Activated gamma-delta T cell treated with Interleukin-2 at 50 U/mL for 16 hours (primary cell): ENCODE results near the gene MNT.

ENCODE experiments used
- DNase-seq: peaks from one replicate; pipeline ENCODE4 v3.0.0-alpha.2; 2020

MNT gene

GRCh38 chr17:2361010-2361760, 39.7 kb downstream of the MNT start:
- no peak for DNase-seq

DNA sequence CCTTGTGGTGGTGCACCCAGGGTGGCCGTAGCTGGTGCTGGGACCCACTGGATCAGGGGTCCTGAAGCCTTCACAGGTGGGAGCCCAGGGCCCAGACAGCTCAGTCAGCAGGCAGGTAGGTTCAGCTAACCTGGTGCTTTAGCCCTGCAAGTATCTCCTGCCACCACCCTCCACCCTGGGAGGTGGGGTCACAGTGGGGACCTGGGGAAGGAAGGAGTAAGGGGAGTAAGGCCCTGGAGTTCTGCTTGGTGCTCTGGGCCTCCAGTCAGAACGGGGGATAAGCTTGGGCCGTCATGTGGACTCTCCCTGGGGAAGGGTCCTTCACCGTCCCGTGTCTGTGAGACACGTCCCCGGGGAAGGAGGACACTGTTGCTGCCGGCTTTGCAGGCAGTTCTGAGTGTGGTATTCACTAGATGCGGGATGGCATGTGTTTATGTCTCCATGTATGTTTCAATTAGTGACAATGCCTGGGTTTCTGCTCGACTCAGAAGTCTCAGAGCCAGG, 42.9 kb downstream of the MNT start:
- no peak for DNase-seq

GRCh38 chr17:2357237-2357636, 43.6 kb downstream of the MNT start:
- DNase-seq = no peak

- DNase-seq = no peak
Observed at GRCh38 chr17:2354311-2354710, 46.5 kb downstream of the MNT start.

DNA sequence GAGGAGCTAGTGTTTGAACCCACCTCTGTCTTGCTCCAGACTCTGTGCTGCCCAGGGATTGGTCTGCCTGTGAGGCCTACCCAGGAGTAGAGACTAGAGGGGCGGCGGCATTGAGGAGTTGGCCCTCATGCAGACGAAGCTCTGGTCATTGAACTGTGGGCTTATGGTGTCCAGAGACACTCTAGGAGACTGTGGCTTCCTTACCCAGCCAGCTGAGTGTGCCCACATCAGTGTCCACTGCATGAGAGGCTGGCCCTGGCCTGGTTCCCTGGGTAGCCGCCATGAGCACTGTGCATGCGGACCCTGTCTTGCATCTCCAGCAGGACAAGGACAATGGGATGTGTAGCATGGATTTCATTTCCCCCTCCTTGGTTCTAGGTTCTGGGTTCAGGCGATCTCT, 49.6 kb downstream of the MNT start:
- DNase-seq = no peak

DNA sequence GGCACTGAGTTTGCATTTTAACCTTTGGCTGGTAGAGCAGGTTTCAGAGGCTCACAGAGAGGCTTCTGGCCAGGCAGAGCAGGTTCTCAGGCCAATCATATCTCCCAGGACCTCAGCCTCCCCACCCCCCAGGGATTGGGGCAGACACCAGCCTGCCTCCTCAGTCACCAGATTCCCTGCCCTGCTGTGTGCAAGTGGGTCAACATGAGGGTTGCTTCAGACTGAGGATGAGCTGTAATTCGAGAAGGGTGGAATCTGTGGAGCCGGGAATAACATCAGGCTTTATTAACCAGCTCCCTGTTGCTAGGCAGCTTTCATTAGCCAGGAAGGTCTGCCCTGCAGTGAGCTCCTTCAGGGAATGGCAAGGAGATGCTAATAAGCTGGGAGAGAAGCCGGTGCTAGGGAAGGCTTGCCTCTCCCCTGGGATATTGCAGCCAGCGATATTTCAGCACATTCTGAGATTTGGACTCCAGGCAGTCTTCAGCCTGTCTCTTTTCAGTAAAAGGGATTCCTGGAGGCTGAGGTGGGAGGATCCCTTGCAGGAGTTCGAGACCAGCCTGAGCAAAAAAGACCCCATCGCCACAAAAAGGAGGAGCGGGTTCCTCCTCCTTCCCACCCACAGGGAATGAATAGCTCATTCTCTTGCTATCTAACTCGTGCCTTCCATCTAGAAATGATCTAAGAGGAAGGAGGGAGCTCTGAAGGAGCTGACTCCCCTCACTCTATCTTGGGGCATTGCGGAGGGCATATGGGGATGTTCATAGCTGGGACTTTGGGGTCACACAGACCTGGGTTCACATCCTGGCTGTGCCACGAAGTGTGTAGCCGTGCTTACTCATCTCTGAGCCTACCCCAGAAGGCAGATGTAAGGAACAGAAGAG, 52.8 kb downstream of the MNT start:
- no peak for DNase-seq

DNA sequence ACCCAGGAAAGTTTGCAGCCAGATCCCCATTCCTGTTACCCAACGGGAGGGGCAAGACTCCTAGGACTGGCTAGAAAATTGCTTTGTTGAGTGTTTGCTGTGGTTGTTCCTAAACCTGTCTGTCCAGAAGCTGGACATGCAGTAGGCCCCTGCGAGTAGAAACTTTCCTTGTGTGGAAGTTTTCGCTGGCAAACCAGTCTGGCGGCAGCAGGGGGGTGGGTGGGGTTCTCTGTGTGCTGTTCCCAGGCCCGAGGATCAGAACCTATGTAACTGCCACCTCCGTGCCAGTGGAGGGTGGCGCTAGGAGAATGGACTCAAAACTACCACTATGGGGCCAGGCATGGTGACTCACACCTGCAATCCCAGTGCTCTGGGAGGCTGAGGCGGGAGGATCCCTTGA, 54.4 kb downstream of the MNT start:
- no peak for DNase-seq

DNA sequence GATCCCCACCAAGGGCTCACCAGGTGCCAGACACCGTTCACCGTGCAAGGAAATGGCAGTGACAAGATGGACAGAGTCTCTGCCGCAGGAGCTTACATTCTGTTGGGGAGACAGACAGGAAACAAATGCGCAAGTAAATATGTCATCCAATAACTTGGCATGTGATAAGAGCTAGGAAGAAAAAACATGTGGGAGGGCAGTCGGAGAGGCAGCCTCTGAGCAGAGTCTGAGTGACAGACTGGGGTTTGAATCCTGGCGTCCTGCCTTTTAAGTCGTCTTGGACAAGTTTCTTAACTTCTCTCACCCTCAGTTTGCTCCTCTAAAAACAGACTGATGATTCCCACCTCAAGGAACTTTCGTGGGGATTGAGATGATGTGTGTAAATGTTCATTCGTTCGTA, 56.3 kb downstream of the MNT start:
- no peak for DNase-seq

GRCh38 chr17:2343421-2343820, 57.4 kb downstream of the MNT start:
- DNase-seq = no peak

DNA sequence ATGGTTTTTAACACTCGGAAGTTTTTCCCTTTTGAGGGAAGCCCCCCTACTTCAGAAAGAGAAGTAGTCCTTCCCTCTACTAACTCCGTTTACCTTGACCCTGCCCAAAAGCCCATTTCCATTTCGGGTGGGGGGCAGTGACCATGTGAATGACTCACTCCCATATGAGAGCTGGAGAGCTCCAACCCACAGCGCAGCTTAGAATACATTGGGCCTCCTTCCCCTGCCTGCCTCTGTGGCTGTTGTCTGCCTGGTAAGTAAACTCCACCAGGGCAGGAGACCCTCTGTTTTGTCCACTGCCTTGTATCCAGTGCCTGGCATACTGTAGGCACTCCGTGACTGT, 62.6 kb downstream of the MNT start:
- no peak for DNase-seq

DNA sequence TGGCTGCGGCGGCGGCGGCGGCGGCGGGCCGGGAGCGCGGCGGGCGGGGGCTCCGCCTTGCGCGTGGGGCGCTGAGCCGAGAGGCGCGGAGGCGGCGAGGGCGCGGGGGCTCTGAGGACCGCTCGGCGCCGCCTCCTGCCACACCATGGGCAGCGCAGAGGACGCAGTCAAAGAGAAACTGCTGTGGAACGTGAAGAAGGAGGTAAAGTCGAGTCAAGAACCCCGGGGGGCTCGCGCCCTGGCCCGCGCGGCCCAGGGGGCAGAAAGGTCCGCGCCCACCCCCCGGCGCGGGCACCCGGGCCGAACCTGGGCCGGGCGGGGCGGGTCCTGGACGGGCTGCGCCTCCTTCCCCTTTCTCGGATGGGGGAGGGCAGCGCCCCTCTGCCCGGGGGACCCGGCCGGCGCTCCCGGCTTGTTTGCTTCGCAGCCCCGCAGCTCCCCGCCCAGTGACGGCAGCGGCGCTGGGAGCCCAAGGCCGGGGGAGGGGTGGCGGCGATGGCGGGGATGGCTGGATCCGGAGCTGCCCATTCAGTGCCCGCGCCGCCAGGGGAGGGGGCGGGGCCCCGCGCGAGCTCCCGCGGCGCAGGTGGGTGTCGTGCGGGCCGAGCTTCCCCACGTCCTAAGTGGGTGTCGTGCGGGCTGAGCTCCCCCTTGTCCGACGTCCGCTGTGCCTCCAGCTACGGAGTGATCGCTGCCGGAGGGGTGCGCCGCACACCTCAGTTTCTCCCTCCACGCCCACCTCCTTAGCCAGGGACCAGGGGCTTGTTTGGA, 63.1 kb downstream of the MNT start:
- peak; percentile 41 for DNase-seq

- DNase-seq = peak; percentile 68
Observed at GRCh38 chr17:2336852-2337543, 63.9 kb downstream of the MNT start, which contains the start of gene SGSM2. SGSM2 (plus strand) TSS chr17:2337501; CDS start chr17:2337689, 188 bp downstream.

- peak; percentile 86 for DNase-seq
Observed at GRCh38 chr17:2336215-2336851, 64.5 kb downstream of the MNT start, which contains the start of gene TSR1. TSR1 (minus strand) TSS chr17:2336457; CDS start chr17:2336427, 30 bp downstream.

DNA sequence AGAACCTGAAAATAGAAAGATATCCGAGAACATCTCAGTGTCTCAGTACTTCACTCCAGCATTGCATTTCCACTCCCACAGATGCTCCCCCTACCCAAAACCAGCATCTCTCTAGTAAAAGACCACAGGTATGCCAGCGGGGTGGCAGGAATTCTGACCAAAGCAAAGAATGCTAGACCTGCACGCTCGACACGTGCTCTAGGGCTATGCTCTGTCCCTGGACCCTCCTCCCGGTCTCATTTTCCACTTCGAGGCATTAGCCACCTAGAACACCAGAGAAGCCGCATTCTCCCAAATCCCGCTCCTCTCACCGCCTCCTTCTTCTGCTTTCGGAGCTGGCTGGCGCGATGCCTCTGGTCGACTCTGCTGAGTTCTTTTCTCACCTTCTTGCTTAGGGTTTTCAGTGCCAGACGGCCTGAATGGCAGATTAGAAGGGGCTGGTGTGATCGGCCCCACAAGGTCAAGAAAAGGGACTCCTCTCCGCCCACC, 65.1 kb downstream of the MNT start:
- no peak for DNase-seq
